WTC11 (cell line): ENCODE data around the gene PPP1R14B. TPM values are rescaled to one million over a fixed set of nuclear protein-coding genes. Genes with fewer than 3 reads are reported as not detected.

ENCODE experiments used
- AFF4 ChIP-seq: sonication (generic); formaldehyde crosslinking; IDR thresholded peaks from 2 replicates; pipeline ENCODE4 v1.8.1; 2023; ENCODE audit warnings: mild to moderate bottlenecking, missing genetic modification reagents, borderline replicate concordance
- ATF2 ChIP-seq: sonication (generic); formaldehyde crosslinking; IDR thresholded peaks from 2 replicates; pipeline ENCODE4 v1.8.1; 2022; ENCODE audit warnings: low read depth, missing genetic modification reagents, borderline replicate concordance
- ATF3 ChIP-seq: sonication (generic); formaldehyde crosslinking; conservative IDR thresholded peaks from 2 replicates; pipeline ENCODE4 v1.8.1; 2022; ENCODE audit warnings: mild to moderate bottlenecking, missing genetic modification reagents
- ATF6 ChIP-seq: sonication (generic); formaldehyde crosslinking; IDR thresholded peaks from 2 replicates; pipeline ENCODE4 v1.8.1; 2023; ENCODE audit warnings: mild to moderate bottlenecking, missing genetic modification reagents
- CTCF ChIP-seq: fragments of 200-600 bp; IDR thresholded peaks from 2 replicates; pipeline ENCODE4 v1.8.0; 2022; ENCODE audit warnings: antibody characterized with exemption
- ELF4 ChIP-seq: sonication (generic); formaldehyde crosslinking; IDR thresholded peaks from 2 replicates; pipeline ENCODE4 v1.8.1; 2022; ENCODE audit warnings: low read depth, mild to moderate bottlenecking, moderate library complexity, missing genetic modification reagents
- IRF1 ChIP-seq: sonication (generic); formaldehyde crosslinking; IDR thresholded peaks from 2 replicates; pipeline ENCODE4 v1.8.0; 2023; ENCODE audit warnings: missing genetic modification reagents
- JAZF1 ChIP-seq: fragments of 250-450 bp; sonication (Bioruptor Pico); IDR thresholded peaks from 2 replicates; pipeline ENCODE4 v1.9.0; 2021; ENCODE audit warnings: moderate library complexity, mild to moderate bottlenecking, inconsistent platforms
- PRDM15 ChIP-seq: sonication (generic); formaldehyde crosslinking; IDR thresholded peaks from 2 replicates; pipeline ENCODE4 v1.8.0; 2022; ENCODE audit warnings: missing genetic modification reagents
- RORB ChIP-seq: fragments of 250-450 bp; sonication (Bioruptor Pico); IDR thresholded peaks from 2 replicates; pipeline ENCODE4 v1.9.0; 2021; ENCODE audit warnings: mild to moderate bottlenecking
- STAT6 ChIP-seq: sonication (generic); formaldehyde crosslinking; conservative IDR thresholded peaks from 2 replicates; pipeline ENCODE4 v1.8.1; 2023; ENCODE audit warnings: mild to moderate bottlenecking, low read depth, missing genetic modification reagents, moderate library complexity
- TCF7 ChIP-seq: sonication (generic); formaldehyde crosslinking; IDR thresholded peaks from 2 replicates; pipeline ENCODE4 v1.8.0; 2022; ENCODE audit warnings: mild to moderate bottlenecking, low read depth, missing genetic modification reagents, moderate library complexity
- ZNF219 ChIP-seq: sonication (generic); formaldehyde crosslinking; IDR thresholded peaks from 2 replicates; pipeline ENCODE4 v1.8.0; 2023; ENCODE audit warnings: missing genetic modification reagents, mild to moderate bottlenecking, borderline replicate concordance
- ZNF232 ChIP-seq: sonication (generic); formaldehyde crosslinking; IDR thresholded peaks from 2 replicates; pipeline ENCODE4 v1.8.0; 2022; ENCODE audit warnings: mild to moderate bottlenecking, missing genetic modification reagents
- ZNF396 ChIP-seq: fragments of 250-450 bp; sonication (Bioruptor Pico); IDR thresholded peaks from 2 replicates; pipeline ENCODE4 v1.8.0; 2021; ENCODE audit warnings: mild to moderate bottlenecking, moderate library complexity, borderline replicate concordance
- ZNF425 ChIP-seq: fragments of 250-450 bp; sonication (Bioruptor Pico); conservative IDR thresholded peaks from 2 replicates; pipeline ENCODE4 v1.9.0; 2021; ENCODE audit warnings: mild to moderate bottlenecking
- total RNA-seq: library from RNA; stranded (reverse); gene quantifications from 3 replicates; pipeline ENCODE4 v1.2.3, GENCODE V29; 2021

Gene PPP1R14B
- total RNA-seq, 1 experiment from 2014 or later, result 471 TPM

- TF ChIP-seq ATF2 (CRISPR knock-in tag) (no peak), ATF6 (CRISPR knock-in tag) (no peak), PRDM15 (CRISPR knock-in tag) (no peak), IRF1 (CRISPR knock-in tag) (no peak), ZNF425 (CRISPR knock-in tag) (no peak), ZNF232 (CRISPR knock-in tag) (no peak), TCF7 (CRISPR knock-in tag) (no peak), RORB (CRISPR knock-in tag) (no peak), ZNF396 (CRISPR knock-in tag) (no peak), STAT6 (no peak), AFF4 (CRISPR knock-in tag) (no peak), ZNF219 (no peak), CTCF (no peak), ATF3 (CRISPR knock-in tag) (no peak), ELF4 (CRISPR knock-in tag) (no peak), JAZF1 (CRISPR knock-in tag) (no peak)
These were observed 6.1 kb downstream of the PPP1R14B start, which contains the start of gene FKBP2 (continued) for GRCh38 chr11:64240435-64241240.
